Stimulated activated memory B cell treated with anti-CD40 and anti-IgM and Interleukin-4, amounts not matched to agents 10 μg/mL and 1 μg/mL and 100 μg/mL, for 72 hours (primary cell): Measurements from ENCODE around the gene ZNF724.
"Not testable (repeated sequence)": the region's sequence is repeated elsewhere in the genome, so short reads cannot be mapped to it uniquely, and the experiment has no call there.

Source experiments
- ATAC-seq: fragments of 150-1000 bp; cut with Tn5 transposase; 2 replicates; pipeline ENCODE4 v1.10.0; 2021
- H3K27ac Mint-ChIP-seq: one replicate; pipeline ENCODE4 v1.8.0; 2022; ENCODE audit warnings: mild to moderate bottlenecking, mixed read lengths
- H3K27me3 Mint-ChIP-seq: one replicate; pipeline ENCODE4 v1.8.0; 2022; ENCODE audit warnings: mixed read lengths
- H3K36me3 Mint-ChIP-seq: one replicate; pipeline ENCODE4 v1.8.0; 2022; ENCODE audit warnings: mixed read lengths
- H3K4me1 Mint-ChIP-seq: one replicate; pipeline ENCODE4 v1.8.0; 2022; ENCODE audit warnings: mixed read lengths
- H3K4me3 Mint-ChIP-seq: one replicate; pipeline ENCODE4 v1.8.0; 2022; ENCODE audit warnings: mild to moderate bottlenecking, moderate library complexity, mixed read lengths
- H3K9me3 Mint-ChIP-seq: one replicate; pipeline ENCODE4 v1.8.0; 2022; ENCODE audit warnings: mixed read lengths

The ZNF724 gene

DNA sequence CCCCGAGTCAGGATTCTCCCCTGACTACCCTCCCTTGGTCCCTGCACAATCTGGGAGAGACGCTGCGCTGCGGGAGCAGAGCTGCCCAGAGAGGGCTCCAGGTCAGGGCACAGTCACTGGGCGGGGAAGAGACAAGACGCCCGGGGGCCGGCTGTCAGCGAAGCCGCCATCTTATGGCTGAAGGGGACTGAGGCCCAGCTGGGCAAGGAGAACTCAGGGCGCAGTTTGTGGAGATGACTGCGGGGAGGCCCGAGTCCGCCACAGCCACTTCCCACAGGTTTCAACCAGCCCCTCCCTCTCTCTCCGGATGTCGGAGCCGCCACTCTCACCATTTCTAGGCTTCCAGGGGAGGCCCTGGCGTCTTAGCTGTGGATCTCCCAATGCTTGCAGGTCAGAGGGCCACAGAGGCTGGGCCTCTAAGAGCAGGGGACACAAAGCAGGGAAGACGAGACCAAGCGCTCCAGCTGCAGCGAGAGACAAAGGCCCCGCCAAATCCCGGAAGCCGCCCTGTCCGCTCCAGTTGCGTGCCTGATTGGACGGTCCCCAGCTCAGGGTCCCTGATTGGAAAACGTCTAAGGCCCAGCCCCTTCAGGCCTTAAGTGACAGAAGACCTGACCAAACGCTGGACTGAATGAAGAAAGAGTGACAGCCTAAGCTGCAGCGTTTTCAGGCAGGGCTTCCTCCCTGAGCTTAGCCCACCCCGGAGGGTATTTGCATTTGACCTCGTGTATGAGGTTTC, at the start of gene ZNF724:
TSS of gene ZNF724 (minus strand) at position 484 of the 739 bp plus-strand sequence. CDS start at position 332, 152 bp downstream.
- Mint-ChIP-seq H3K27ac (peak within 1 kb of the TSS; percentile 95), H3K27me3 (no peaks in the 10 kb centered on the region), H3K9me3 (no peaks in the 10 kb centered on the region), H3K4me3 (peak within 1 kb of the TSS; percentile 99), H3K4me1 (peaks cover 14% of the 10 kb centered on the region), H3K36me3 (peaks cover 25% of the 10 kb centered on the region)
- peak; percentile 100 for ATAC-seq

DNA sequence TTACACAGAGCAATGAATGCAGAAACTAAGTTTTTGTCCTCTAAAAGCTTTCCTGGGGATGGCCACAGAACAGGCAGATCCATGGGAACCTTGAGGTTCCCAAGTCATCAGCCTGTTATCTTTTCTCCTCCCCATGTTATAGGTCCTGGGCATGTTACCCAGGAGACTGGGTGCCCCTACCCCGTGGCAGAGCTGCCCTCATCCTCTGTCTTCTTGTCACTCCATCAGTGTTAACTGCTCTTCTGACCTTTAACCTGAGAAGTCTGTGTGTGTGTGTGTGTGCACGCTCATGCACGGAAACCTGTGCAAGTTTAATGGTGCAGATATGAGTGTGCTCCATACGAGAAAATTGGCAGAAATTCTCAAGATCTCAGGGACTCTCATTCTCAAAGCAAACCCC, 43.9 kb upstream of the ZNF724 start:
- Mint-ChIP-seq H3K4me3 (no peak overlapping the region), H3K4me1 (no peaks in the 10 kb centered on the region), H3K36me3 (no peaks in the 10 kb centered on the region), H3K27ac (no peak overlapping the region), H3K27me3 (no peaks in the 10 kb centered on the region), H3K9me3 (peaks cover 2% of the 10 kb centered on the region)
- peak; percentile 58 for ATAC-seq

DNA sequence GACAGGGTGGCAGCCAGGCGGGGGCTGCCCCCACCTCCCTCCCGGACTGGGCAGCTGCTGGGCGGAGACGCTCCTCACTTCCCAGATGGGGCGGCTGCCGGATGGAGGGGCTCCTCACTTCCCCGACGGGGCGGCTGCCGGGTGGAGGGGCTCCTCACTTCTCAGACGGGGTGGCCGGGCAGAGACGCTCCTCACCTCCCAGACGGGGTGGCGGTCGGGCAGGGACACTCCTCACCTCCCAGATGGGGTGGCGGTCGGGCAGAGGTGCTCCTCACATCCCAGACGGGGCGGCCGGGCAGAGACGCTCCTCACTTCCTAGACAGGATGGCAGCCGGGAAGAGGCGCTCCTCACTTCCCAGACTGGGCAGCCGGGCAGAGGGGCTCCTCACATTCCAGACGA, 39.8 kb upstream of the ZNF724 start:
- not testable (repeated sequence) for ATAC-seq, H3K4me3 Mint-ChIP-seq, H3K9me3 Mint-ChIP-seq, H3K36me3 Mint-ChIP-seq, H3K27me3 Mint-ChIP-seq, H3K4me1 Mint-ChIP-seq, H3K27ac Mint-ChIP-seq

GRCh38 chr19:23287620-23288019, 37.4 kb upstream of the ZNF724 start:
- H3K9me3 Mint-ChIP-seq, result peaks cover 9% of the 10 kb centered on the region
- no peak overlapping the region for H3K27ac Mint-ChIP-seq
- no peak overlapping the region for H3K4me3 Mint-ChIP-seq
- no peak for ATAC-seq
- H3K4me1 Mint-ChIP-seq, result peaks cover 17% of the 10 kb centered on the region
- peaks cover 5% of the 10 kb centered on the region for H3K36me3 Mint-ChIP-seq
- H3K27me3 Mint-ChIP-seq, result no peaks in the 10 kb centered on the region

DNA sequence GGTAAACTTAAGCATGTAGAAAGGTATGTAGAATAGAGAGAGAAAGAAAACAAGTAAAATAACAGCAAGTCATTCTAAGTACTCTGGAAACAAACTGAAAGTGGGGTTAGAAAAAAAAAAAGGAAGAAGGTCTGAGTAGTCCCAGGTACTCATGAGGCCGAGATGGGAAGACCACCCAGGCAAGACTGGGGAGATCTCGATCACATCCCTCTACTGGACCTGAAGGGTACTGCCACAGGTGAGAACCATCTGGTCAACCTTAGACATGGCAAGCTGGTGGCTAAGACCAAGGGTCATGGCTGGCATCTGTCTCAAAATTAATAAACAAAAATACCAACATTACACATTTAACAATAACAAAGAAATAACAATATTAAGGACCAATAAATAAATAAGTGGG, 36.3 kb upstream of the ZNF724 start:
- H3K9me3 Mint-ChIP-seq, result peaks cover 9% of the 10 kb centered on the region
- H3K27ac Mint-ChIP-seq, result no peak overlapping the region
- ATAC-seq, result no peak
- H3K4me1 Mint-ChIP-seq, result peaks cover 20% of the 10 kb centered on the region
- no peaks in the 10 kb centered on the region for H3K27me3 Mint-ChIP-seq
- H3K4me3 Mint-ChIP-seq, result no peak overlapping the region
- peaks cover 5% of the 10 kb centered on the region for H3K36me3 Mint-ChIP-seq

GRCh38 chr19:23285948-23286347, 35.8 kb upstream of the ZNF724 start:
- Mint-ChIP-seq H3K27me3 (no peaks in the 10 kb centered on the region), H3K9me3 (peaks cover 9% of the 10 kb centered on the region), H3K27ac (no peak overlapping the region), H3K4me1 (peaks cover 20% of the 10 kb centered on the region), H3K36me3 (peaks cover 5% of the 10 kb centered on the region), H3K4me3 (no peak overlapping the region)
- ATAC-seq, result no peak

- H3K4me3 Mint-ChIP-seq, H3K9me3 Mint-ChIP-seq, H3K36me3 Mint-ChIP-seq, H3K27me3 Mint-ChIP-seq, H3K27ac Mint-ChIP-seq, ATAC-seq: not testable (repeated sequence)
- H3K4me1 Mint-ChIP-seq, result peaks cover 20% of the 10 kb centered on the region
These were observed 35.1 kb upstream of the ZNF724 start for GRCh38 chr19:23285326-23285725.

DNA sequence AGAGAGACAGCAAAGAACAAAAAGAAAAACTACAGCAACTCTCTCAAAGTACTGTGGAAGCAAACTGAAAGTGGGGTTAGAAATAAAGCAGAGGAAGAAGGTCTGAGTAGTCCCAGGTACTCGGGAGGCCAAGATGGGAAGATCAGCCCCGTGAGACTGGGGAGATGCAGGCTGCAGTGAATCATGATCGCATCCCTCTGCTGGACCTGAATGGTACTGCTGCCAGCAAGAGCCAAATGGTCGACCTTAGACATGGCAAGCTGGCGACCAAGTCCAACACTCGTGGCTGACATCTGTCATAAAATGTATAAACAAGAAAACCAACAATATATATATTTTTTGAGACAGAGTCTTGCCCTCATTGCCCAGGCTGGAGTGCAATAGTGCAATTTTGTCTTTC, 33.7 kb upstream of the ZNF724 start:
- H3K36me3 Mint-ChIP-seq, result peaks cover 5% of the 10 kb centered on the region
- ATAC-seq, result peak; percentile 82
- no peaks in the 10 kb centered on the region for H3K27me3 Mint-ChIP-seq
- peaks cover 9% of the 10 kb centered on the region for H3K9me3 Mint-ChIP-seq
- no peak overlapping the region for H3K4me3 Mint-ChIP-seq
- peaks cover 20% of the 10 kb centered on the region for H3K4me1 Mint-ChIP-seq
- no peak overlapping the region for H3K27ac Mint-ChIP-seq

- Mint-ChIP-seq H3K27me3 (no peaks in the 10 kb centered on the region), H3K27ac (no peak overlapping the region), H3K4me3 (no peak overlapping the region), H3K36me3 (peaks cover 5% of the 10 kb centered on the region), H3K9me3 (peaks cover 4% of the 10 kb centered on the region), H3K4me1 (peaks cover 20% of the 10 kb centered on the region)
- no peak for ATAC-seq
These were observed 31.6 kb upstream of the ZNF724 start for GRCh38 chr19:23281663-23282276.

- not testable (repeated sequence) for H3K27ac Mint-ChIP-seq, H3K36me3 Mint-ChIP-seq, H3K4me3 Mint-ChIP-seq, H3K27me3 Mint-ChIP-seq, H3K9me3 Mint-ChIP-seq, ATAC-seq
- H3K4me1 Mint-ChIP-seq, result peaks cover 11% of the 10 kb centered on the region
These were observed 27.9 kb upstream of the ZNF724 start for GRCh38 chr19:23278118-23278517.

- H3K9me3 Mint-ChIP-seq, result no peaks in the 10 kb centered on the region
- H3K36me3 Mint-ChIP-seq, result peaks cover 22% of the 10 kb centered on the region
- H3K4me3 Mint-ChIP-seq, result peak overlapping the region; percentile 98
- H3K27me3 Mint-ChIP-seq, result no peaks in the 10 kb centered on the region
- peaks cover 22% of the 10 kb centered on the region for H3K4me1 Mint-ChIP-seq
- ATAC-seq, result peak; percentile 100
- H3K27ac Mint-ChIP-seq, result peak overlapping the region; percentile 90
These were observed 23.6 kb upstream of the ZNF724 start for GRCh38 chr19:23273590-23274412.

DNA sequence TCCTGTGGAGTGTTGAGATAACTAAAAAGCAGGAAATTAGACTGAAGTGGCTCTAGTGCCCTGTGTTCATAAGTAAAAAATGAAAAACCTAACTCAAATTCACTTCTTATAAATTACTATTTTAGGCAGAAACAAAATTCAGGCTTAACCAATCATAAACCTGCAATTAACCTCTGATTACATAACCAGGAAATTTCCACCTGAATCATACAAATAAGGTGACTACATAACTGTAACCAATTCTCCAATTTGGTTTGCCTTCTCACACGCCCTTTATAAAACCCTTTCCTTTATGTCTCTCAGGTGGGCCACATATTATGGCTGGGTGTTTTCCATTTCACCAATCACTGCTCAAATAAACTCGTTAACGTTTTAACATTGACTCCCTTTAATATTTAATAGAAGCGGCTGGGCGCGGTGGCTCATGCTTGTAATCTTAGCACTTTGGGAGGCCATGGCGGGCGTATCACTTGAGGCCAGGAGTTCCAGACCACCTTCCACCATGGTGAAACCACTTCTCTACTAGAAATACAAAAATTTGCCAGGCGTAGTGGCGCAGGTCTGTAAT, 22.9 kb upstream of the ZNF724 start:
- no peak for ATAC-seq
- peak overlapping the region; percentile 90 for H3K27ac Mint-ChIP-seq
- no peaks in the 10 kb centered on the region for H3K27me3 Mint-ChIP-seq
- H3K4me3 Mint-ChIP-seq, result peak overlapping the region; percentile 98
- peaks cover 22% of the 10 kb centered on the region for H3K4me1 Mint-ChIP-seq
- no peaks in the 10 kb centered on the region for H3K9me3 Mint-ChIP-seq
- peaks cover 25% of the 10 kb centered on the region for H3K36me3 Mint-ChIP-seq

- no peaks in the 10 kb centered on the region for H3K9me3 Mint-ChIP-seq
- H3K27me3 Mint-ChIP-seq, result no peaks in the 10 kb centered on the region
- peaks cover 53% of the 10 kb centered on the region for H3K36me3 Mint-ChIP-seq
- no peak for ATAC-seq
- no peaks in the 10 kb centered on the region for H3K4me1 Mint-ChIP-seq
- no peak overlapping the region for H3K27ac Mint-ChIP-seq
- H3K4me3 Mint-ChIP-seq, result no peak overlapping the region
These were observed 13.8 kb upstream of the ZNF724 start for GRCh38 chr19:23263870-23264590.

- no peaks in the 10 kb centered on the region for H3K4me1 Mint-ChIP-seq
- no peak overlapping the region for H3K4me3 Mint-ChIP-seq
- ATAC-seq, result no peak
- no peak overlapping the region for H3K27ac Mint-ChIP-seq
- H3K27me3 Mint-ChIP-seq, result no peaks in the 10 kb centered on the region
- peaks cover 49% of the 10 kb centered on the region for H3K36me3 Mint-ChIP-seq
- no peaks in the 10 kb centered on the region for H3K9me3 Mint-ChIP-seq
These were observed 13.2 kb upstream of the ZNF724 start for GRCh38 chr19:23263396-23263795.

GRCh38 chr19:23262920-23263319, 12.7 kb upstream of the ZNF724 start:
- Mint-ChIP-seq H3K27ac (no peak overlapping the region), H3K9me3 (no peaks in the 10 kb centered on the region), H3K27me3 (no peaks in the 10 kb centered on the region), H3K4me1 (no peaks in the 10 kb centered on the region), H3K36me3 (peaks cover 46% of the 10 kb centered on the region), H3K4me3 (no peak overlapping the region)
- no peak for ATAC-seq
